KMS-11 (cell line): ENCODE measurements around the gene FNDC3B.
"Not testable (repeated sequence)": the region's sequence is repeated elsewhere in the genome, so short reads cannot be mapped to it uniquely, and the experiment has no call there.

Source experiments
- H2AFZ ChIP-seq: fragments of 200-600 bp; sonication (generic); 2 replicates; pipeline ENCODE4 v1.6.1; 2016; ENCODE audit warnings: antibody characterized with exemption, mixed run types, low read depth
- H3K27ac ChIP-seq: fragments of 200-600 bp; sonication (generic); 2 replicates; pipeline ENCODE4 v1.6.1; 2016; ENCODE audit warnings: mild to moderate bottlenecking, mixed run types
- H3K27me3 ChIP-seq: fragments of 200-600 bp; sonication (generic); 2 replicates; pipeline ENCODE4 v1.6.1; 2017; ENCODE audit warnings: mild to moderate bottlenecking, low read depth, mixed run types, moderate library complexity; ENCODE audit not compliant: insufficient read depth
- H3K36me3 ChIP-seq: fragments of 200-600 bp; sonication (generic); 2 replicates; pipeline ENCODE4 v1.6.1; 2017; ENCODE audit warnings: mild to moderate bottlenecking, mixed run types; ENCODE audit not compliant: insufficient read depth
- H3K4me1 ChIP-seq: fragments of 200-600 bp; sonication (generic); 2 replicates; pipeline ENCODE4 v1.6.1; 2016; ENCODE audit warnings: mild to moderate bottlenecking, low read depth, mixed run types; ENCODE audit not compliant: poor library complexity, severe bottlenecking
- H3K4me2 ChIP-seq: fragments of 200-600 bp; sonication (generic); 2 replicates; pipeline ENCODE4 v1.7.0; 2016; ENCODE audit warnings: mild to moderate bottlenecking, mixed run types
- H3K4me3 ChIP-seq: fragments of 200-600 bp; sonication (generic); IDR thresholded peaks from 2 replicates; pipeline ENCODE4 v1.6.1; 2017; ENCODE audit warnings: low read depth, low read length, mixed read lengths; ENCODE audit not compliant: insufficient read depth
- H3K79me2 ChIP-seq: fragments of 200-600 bp; sonication (generic); 2 replicates; pipeline ENCODE4 v1.6.1; 2016; ENCODE audit warnings: low read depth, mixed run types; ENCODE audit not compliant: insufficient read depth
- H3K9ac ChIP-seq: fragments of 200-600 bp; sonication (generic); 2 replicates; pipeline ENCODE4 v1.6.1; 2016; ENCODE audit warnings: mild to moderate bottlenecking, mixed run types
- H4K20me1 ChIP-seq: fragments of 200-600 bp; sonication (generic); 2 replicates; pipeline ENCODE4 v1.6.1; 2016; ENCODE audit warnings: mild to moderate bottlenecking, mixed run types; ENCODE audit not compliant: insufficient read depth
- CTCF ChIP-seq: fragments of 200-600 bp; sonication (generic); conservative IDR thresholded peaks from 2 replicates; pipeline ENCODE4 v1.6.1; 2017; ENCODE audit warnings: low read depth, mild to moderate bottlenecking, antibody characterized with exemption, low read length, moderate library complexity, mixed read lengths

The FNDC3B gene

DNA sequence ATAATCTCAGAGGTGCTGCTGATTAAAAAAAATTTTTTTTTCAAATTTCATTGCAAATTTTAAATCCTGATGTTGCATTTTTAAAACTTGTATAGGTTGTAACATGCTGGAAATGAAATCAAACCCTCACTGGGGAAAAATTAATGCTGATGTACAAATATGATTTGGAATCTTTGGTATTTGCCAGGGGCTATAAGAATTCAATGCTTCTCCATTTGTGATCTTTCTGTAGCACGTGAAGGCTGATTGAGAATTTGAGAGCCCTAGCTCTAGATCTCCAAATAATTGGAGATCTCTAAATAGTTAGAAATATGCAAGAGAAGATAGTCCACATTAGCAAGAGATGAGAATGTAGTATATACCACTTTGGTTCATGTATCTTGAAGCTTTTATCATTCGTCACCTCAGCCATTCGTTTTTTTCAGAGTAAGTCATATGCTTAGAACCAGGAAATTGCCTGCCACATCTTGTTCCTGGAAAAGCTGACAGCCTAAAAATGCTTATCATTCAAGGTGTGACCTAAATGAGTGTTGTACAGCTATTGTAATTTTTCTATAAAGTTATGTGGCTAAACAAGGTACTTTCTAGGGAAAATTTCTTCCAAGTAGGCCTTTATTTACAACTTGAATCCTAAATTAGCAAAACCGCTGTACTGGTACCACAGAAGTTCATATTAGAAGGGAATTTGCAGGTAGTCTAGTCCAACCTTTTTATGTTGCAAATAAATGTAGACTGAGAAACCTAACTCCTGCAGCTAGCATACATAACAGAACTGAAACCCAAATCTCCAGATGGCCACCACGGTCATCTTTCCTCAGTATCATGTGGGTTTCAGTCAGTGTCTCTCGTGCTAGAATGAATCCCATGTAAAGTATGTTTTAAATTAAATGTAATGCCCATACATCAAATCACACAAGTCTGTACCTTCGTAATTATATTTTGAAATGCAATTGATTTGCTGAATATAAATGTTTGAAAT is 48.5 kb downstream of the FNDC3B start:
- Histone ChIP-seq H3K4me2 (peak overlapping the region; percentile 76), H3K36me3 (no peaks in the 10 kb centered on the region; the same call in 1 of the 2 replicates), H3K27ac (peak overlapping the region; percentile 96), H3K4me3 (no peak overlapping the region), H3K9ac (peak overlapping the region; percentile 40; the same call in 1 of the 2 replicates), H3K4me1 (peaks cover 99% of the 10 kb centered on the region), H3K79me2 (peaks cover 98% of the 10 kb centered on the region), H4K20me1 (no peaks in the 10 kb centered on the region), H3K27me3 (no peaks in the 10 kb centered on the region), H2AFZ (no peak overlapping the region)
- no peak for TF ChIP-seq CTCF

- H3K27me3 ChIP-seq: no peaks in the 10 kb centered on the region
- no peak overlapping the region for H3K9ac ChIP-seq
- H3K4me1 ChIP-seq: peaks cover 98% of the 10 kb centered on the region
- peaks cover 97% of the 10 kb centered on the region for H3K79me2 ChIP-seq
- H3K36me3 ChIP-seq: no peaks in the 10 kb centered on the region; the same call in 1 of the 2 replicates
- no peak overlapping the region for H3K4me3 ChIP-seq
- H3K4me2 ChIP-seq: peak overlapping the region; percentile 76
- H2AFZ ChIP-seq: no peak overlapping the region
- no peak for TF ChIP-seq CTCF
- H4K20me1 ChIP-seq: no peaks in the 10 kb centered on the region
- peak overlapping the region; percentile 96; the same call in 1 of the 2 replicates for H3K27ac ChIP-seq
These were observed 49.9 kb downstream of the FNDC3B start for GRCh38 chr3:172089250-172089649.

DNA sequence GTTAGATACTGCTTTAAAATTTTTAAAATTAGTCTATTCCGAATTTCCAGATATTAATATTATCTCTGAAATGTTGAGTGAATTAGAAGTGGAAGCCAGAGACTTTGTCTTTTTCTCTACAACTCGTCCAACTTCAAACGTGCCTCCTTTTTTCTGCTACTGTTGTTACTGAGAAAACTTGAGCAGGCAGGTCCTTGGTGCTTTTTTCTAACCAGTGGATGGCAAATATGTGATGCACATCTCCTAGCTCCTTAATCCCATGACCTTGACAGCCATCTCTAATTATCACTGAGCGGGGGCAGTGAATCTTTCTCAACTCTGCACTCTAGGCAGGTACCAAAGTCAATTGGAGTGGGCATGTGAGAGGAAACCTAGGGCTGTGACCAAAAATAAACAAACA is 50.7 kb downstream of the FNDC3B start:
- no peaks in the 10 kb centered on the region for H4K20me1 ChIP-seq

GRCh38 chr3:172092658-172093057 is 53.3 kb downstream of the FNDC3B start:
- Histone ChIP-seq H3K36me3 (no peaks in the 10 kb centered on the region; the same call in 1 of the 2 replicates), H3K79me2 (peaks cover 92% of the 10 kb centered on the region), H3K27me3 (no peaks in the 10 kb centered on the region), H3K27ac (peak overlapping the region; percentile 96), H2AFZ (no peak overlapping the region), H3K4me2 (no peak overlapping the region; the same call in 1 of the 2 replicates), H3K9ac (no peak overlapping the region), H4K20me1 (no peaks in the 10 kb centered on the region), H3K4me3 (no peak overlapping the region), H3K4me1 (peaks cover 98% of the 10 kb centered on the region)
- no peak for TF ChIP-seq CTCF

More for the DNA sequence above, 50.7 kb downstream of the FNDC3B start:
- Histone ChIP-seq H3K9ac (no peak overlapping the region), H3K79me2 (peaks cover 95% of the 10 kb centered on the region), H3K4me3 (no peak overlapping the region), H3K36me3 (no peaks in the 10 kb centered on the region; the same call in 1 of the 2 replicates), H3K4me1 (peaks cover 98% of the 10 kb centered on the region), H3K27me3 (no peaks in the 10 kb centered on the region), H2AFZ (no peak overlapping the region), H3K27ac (peak overlapping the region; percentile 96; the same call in 1 of the 2 replicates), H3K4me2 (peak overlapping the region; percentile 76; the same call in 1 of the 2 replicates)
- no peak for TF ChIP-seq CTCF

GRCh38 chr3:172093581-172094443 is 54.4 kb downstream of the FNDC3B start:
- Histone ChIP-seq H3K27ac (peak overlapping the region; percentile 96), H3K79me2 (peaks cover 92% of the 10 kb centered on the region), H3K9ac (peak overlapping the region; percentile 54; the same call in 1 of the 2 replicates), H3K4me2 (peak overlapping the region; percentile 91), H3K4me1 (peaks cover 98% of the 10 kb centered on the region)
- H4K20me1 ChIP-seq, H3K36me3 ChIP-seq, H3K4me3 ChIP-seq, H3K27me3 ChIP-seq, H2AFZ ChIP-seq: not testable (repeated sequence)
